Right atrium auricular region (tissue), 2 donors: ENCODE measurements around the gene FOXRED1. TPM values are rescaled to one million over a fixed set of nuclear protein-coding genes. Genes with fewer than 3 reads are reported as not detected.

Source experiments
- DNase-seq: peaks from one replicate; pipeline ENCODE4 v3.0.0-alpha.2; 2019; ENCODE audit warnings: low spot score
- H3K27ac ChIP-seq, 2 donors: fragments of 200-600 bp; sonication (generic); 1 replicate in 1 of 2; 2 replicates in 1 of 2; pipeline ENCODE4 v1.5.1; 2016 to 2019
- H3K27me3 ChIP-seq, 2 donors: fragments of 200-600 bp; sonication (generic); one replicate each; pipeline versions ENCODE4 v1.5.1 to v1.6.0; 2017 to 2019
- H3K36me3 ChIP-seq: fragments of 200-600 bp; sonication (generic); one replicate; pipeline ENCODE4 v1.5.1; 2016
- H3K4me1 ChIP-seq, 2 donors: fragments of 200-600 bp; sonication (generic); one replicate each; pipeline versions ENCODE4 v1.5.1 to v1.6.0; 2017 to 2019
- H3K4me3 ChIP-seq, 2 donors: fragments of 200-600 bp; sonication (generic); 1 replicate in 1 of 2; 2 replicates in 1 of 2; pipeline ENCODE4 v1.5.1; 2017 to 2019; ENCODE audit warnings: mild to moderate bottlenecking in 1 of 2, moderate library complexity in 1 of 2
- H3K9me3 ChIP-seq, 2 donors: fragments of 200-600 bp; sonication (generic); one replicate each; pipeline ENCODE4 v1.5.1; 2019
- CTCF ChIP-seq, 2 donors: fragments of 200-600 bp; sonication (generic); IDR thresholded peaks; one replicate each; pipeline ENCODE4 v1.5.1; 2019; ENCODE audit warnings: antibody characterized with exemption in 2 of 2
- total RNA-seq, 2 donors: library from RNA; depleted of rRNA; stranded (reverse); fragments of >200 nt; gene quantifications; one replicate each; pipeline ENCODE4 v1.1.0, GENCODE V29; 2016

FOXRED1 gene
- total RNA-seq, 2 donors from 2014 or later: 19.1 to 26.6 TPM

GRCh38 chr11:126229858-126230540, 39.0 kb upstream of the FOXRED1 start:
- H3K27ac ChIP-seq: no peak overlapping the region
- DNase-seq: no peak
- H3K9me3 ChIP-seq: no peaks in the 10 kb centered on the region
- no peak for TF ChIP-seq CTCF (IDR thresholded peaks at IDR 0.05)
- peaks cover 0 to 6% of the 10 kb centered on the region in 2 donors for H3K4me1 ChIP-seq
- H3K4me3 ChIP-seq: no peak overlapping the region
- H3K27me3 ChIP-seq: no peaks in the 10 kb centered on the region
- H3K36me3 ChIP-seq: peaks cover 13% of the 10 kb centered on the region

- Histone ChIP-seq H3K9me3 (no peaks in the 10 kb centered on the region), H3K27ac (no peak overlapping the region), H3K36me3 (peaks cover 18% of the 10 kb centered on the region), H3K4me3 (no peak overlapping the region), H3K27me3 (no peaks in the 10 kb centered on the region), H3K4me1 (peaks cover 0 to 6% of the 10 kb centered on the region in 2 donors)
- DNase-seq: no peak
- TF ChIP-seq CTCF (IDR thresholded peaks at IDR 0.05): no peak
Measured at GRCh38 chr11:126231725-126232459, 37.1 kb upstream of the FOXRED1 start.

GRCh38 chr11:126232683-126233082, 36.3 kb upstream of the FOXRED1 start:
- Histone ChIP-seq H3K27ac (no peak overlapping the region), H3K4me1 (peaks cover 0 to 6% of the 10 kb centered on the region in 2 donors), H3K27me3 (no peaks in the 10 kb centered on the region), H3K4me3 (no peak overlapping the region), H3K9me3 (no peaks in the 10 kb centered on the region), H3K36me3 (peaks cover 18% of the 10 kb centered on the region)
- no peak for TF ChIP-seq CTCF (IDR thresholded peaks at IDR 0.05)
- DNase-seq: no peak

- Histone ChIP-seq H3K9me3 (no peaks in the 10 kb centered on the region), H3K36me3 (peaks cover 23% of the 10 kb centered on the region), H3K4me1 (peaks cover 0 to 6% of the 10 kb centered on the region in 2 donors), H3K4me3 (no peak overlapping the region), H3K27ac (no peak overlapping the region), H3K27me3 (no peaks in the 10 kb centered on the region)
- no peak for DNase-seq
- TF ChIP-seq CTCF (IDR thresholded peaks at IDR 0.05): no peak
Measured at GRCh38 chr11:126233391-126233790, 35.6 kb upstream of the FOXRED1 start.

- peaks cover 20% of the 10 kb centered on the region for H3K36me3 ChIP-seq
- no peak for DNase-seq
- no peak overlapping the region for H3K27ac ChIP-seq
- H3K9me3 ChIP-seq: no peaks in the 10 kb centered on the region
- H3K4me3 ChIP-seq: no peak overlapping the region
- no peak for TF ChIP-seq CTCF (IDR thresholded peaks at IDR 0.05)
- no peaks in the 10 kb centered on the region for H3K4me1 ChIP-seq
- H3K27me3 ChIP-seq: no peaks in the 10 kb centered on the region
Measured at GRCh38 chr11:126246636-126247035, 22.3 kb upstream of the FOXRED1 start.
